ENCODE results near the gene GGT1. TPM values are rescaled to one million over a fixed set of nuclear protein-coding genes. Genes with fewer than 3 reads are reported as not detected.

GGT1 gene
- total RNA-seq, 1 experiment from 2014 or later, result 14.0 TPM

- Histone ChIP-seq H3K79me2 (ENCODE audit: insufficient read depth, low read length) (no peaks in the 10 kb centered on the region), H3K4me2 (ENCODE audit: low read length) (no peak overlapping the region), H4K20me1 (ENCODE audit: insufficient read depth) (no peaks in the 10 kb centered on the region), H3K36me3 (ENCODE audit: control insufficient read depth in 1 of 2, insufficient read depth in 2 of 2, low read length in 2 of 2) (no peaks in the 10 kb centered on the region), H3K9ac (ENCODE audit: low read length) (no peak overlapping the region), H3K27me3 (ENCODE audit: insufficient read depth, low read length) (no peaks in the 10 kb centered on the region), H2AFZ (ENCODE audit: low read depth, low read length, poor library complexity, severe bottlenecking) (no peak overlapping the region), H3K4me3 (replicated peaks in 1 of 2; ENCODE audit: low read depth in 1 of 2, low read length in 2 of 2) (no peak overlapping the region), H3K4me1 (ENCODE audit: control insufficient read depth in 1 of 2, insufficient read depth in 2 of 2, low read length in 2 of 2) (no peaks in the 10 kb centered on the region), H3K9me3 (ENCODE audit: control insufficient read depth in 1 of 2, insufficient read depth in 1 of 2, low read depth in 1 of 2, low read length in 2 of 2) (no peaks in the 10 kb centered on the region), H3K27ac (ENCODE audit: low read depth, low read length) (no peak overlapping the region), H3K9me2 (ENCODE audit: insufficient read depth) (no peaks in the 10 kb centered on the region)
- DNase-seq (ENCODE audit: low read depth, low spot score) (no peak), ATAC-seq (no peak)
- BruUV-seq (replicated peaks), result no TSS peak
- intact Hi-C loops (cut with micrococcal nuclease), result no loop called here
- POLR2A ChIA-PET, result no interaction called here
- RAD21 ChIA-PET (ENCODE audit: low non-redundant PET in 1 of 2, low total read pairs in 2 of 2, uncharacterized antibody in 2 of 2, unreplicated experiment in 2 of 2), result no interaction called here
- no peak for TF ChIP-seq ZNF274 (IDR thresholded peaks at IDR 0.05; ENCODE audit: low read depth, low read length)
- CTCF ChIA-PET, result interaction anchor here (0.6 kb wide), 1 partner anchor 1780 kb away, joined by 3 read pairs; no protein-coding TSS in a partner anchor
These were observed 18.7 kb upstream of the GGT1 start for GRCh38 chr22:24584166-24584790.

DNA sequence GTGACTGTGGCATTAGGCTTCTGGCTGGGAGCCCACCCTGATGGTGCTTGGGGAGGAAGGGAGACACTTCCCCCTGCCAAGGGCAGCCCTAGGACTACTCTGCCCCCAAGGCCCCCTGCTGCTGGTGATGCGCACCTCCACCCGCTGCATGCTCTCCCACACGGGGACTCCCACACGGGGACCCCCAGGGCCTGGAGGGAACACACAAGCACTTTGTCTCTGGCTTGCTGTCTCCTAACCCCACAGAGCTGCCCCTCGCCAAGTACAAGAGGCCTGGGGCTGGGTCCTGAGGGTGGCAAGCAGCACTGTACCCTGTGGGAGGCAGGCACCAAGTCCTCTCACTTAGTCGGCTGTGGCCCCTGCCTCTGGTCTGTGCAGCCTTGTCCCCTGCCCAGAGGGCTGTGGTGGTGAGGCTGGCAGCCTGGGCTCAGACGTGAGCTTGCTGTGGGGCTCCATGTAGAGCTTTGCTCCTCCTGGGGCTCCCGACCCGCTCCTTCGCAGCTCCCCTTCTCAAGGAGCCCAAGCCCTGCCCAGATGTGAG is 18.1 kb upstream of the GGT1 start:
- BruUV-seq (replicated peaks), result no TSS peak
- intact Hi-C loops (cut with micrococcal nuclease), result no loop called here
- H4K20me1 ChIP-seq (ENCODE audit: insufficient read depth), result no peaks in the 10 kb centered on the region
- no peak for DNase-seq (ENCODE audit: low read depth, low spot score)
- no peak overlapping the region for H3K9ac ChIP-seq (ENCODE audit: low read length)
- H3K4me1 ChIP-seq (ENCODE audit: control insufficient read depth in 1 of 2, insufficient read depth in 2 of 2, low read length in 2 of 2), result no peaks in the 10 kb centered on the region
- no peaks in the 10 kb centered on the region for H3K79me2 ChIP-seq (ENCODE audit: insufficient read depth, low read length)
- no peaks in the 10 kb centered on the region for H3K36me3 ChIP-seq (ENCODE audit: control insufficient read depth in 1 of 2, insufficient read depth in 2 of 2, low read length in 2 of 2)
- H3K9me3 ChIP-seq (ENCODE audit: control insufficient read depth in 1 of 2, insufficient read depth in 1 of 2, low read depth in 1 of 2, low read length in 2 of 2), result no peaks in the 10 kb centered on the region
- no peak for TF ChIP-seq JUND (IDR thresholded peaks at IDR 0.05)
- no peak for TF ChIP-seq EZH2 (IDR thresholded peaks at IDR 0.05)
- no peak for TF ChIP-seq ELF1 (IDR thresholded peaks at IDR 0.05; ENCODE audit: borderline replicate concordance, low read depth)
- no peak for TF ChIP-seq POLR2AphosphoS5 (IDR thresholded peaks at IDR 0.05; ENCODE audit: low read depth, low read length)
- TF ChIP-seq CTCF (IDR thresholded peaks at IDR 0.05 in 2 of 3, conservative IDR thresholded peaks at IDR 0.05 in 1 of 3; ENCODE audit: borderline replicate concordance in 1 of 3, insufficient read depth in 1 of 3, low read depth in 2 of 3, low read length in 2 of 3), result no peak
- no peak for TF ChIP-seq SRF (IDR thresholded peaks at IDR 0.05; ENCODE audit: low read depth)
- no peak for TF ChIP-seq SP1 (IDR thresholded peaks at IDR 0.05; ENCODE audit: low read depth)
- no peak for TF ChIP-seq EGR1 (IDR thresholded peaks at IDR 0.05; ENCODE audit: low read depth)
- no peak for TF ChIP-seq RAD21 (IDR thresholded peaks at IDR 0.05; ENCODE audit: low read depth)
- no peak for TF ChIP-seq SIN3A (IDR thresholded peaks at IDR 0.05; ENCODE audit: low read depth)
- no peak for TF ChIP-seq CEBPB (IDR thresholded peaks at IDR 0.05; ENCODE audit: low read depth)
- no peak for TF ChIP-seq EZH2phosphoT487 (IDR thresholded peaks at IDR 0.05; ENCODE audit: borderline replicate concordance)
- TF ChIP-seq FOSL1 (IDR thresholded peaks at IDR 0.05; ENCODE audit: low read depth), result no peak
- TF ChIP-seq CBX3 (IDR thresholded peaks at IDR 0.05; ENCODE audit: low read depth), result no peak
- no peak for TF ChIP-seq YY1 (IDR thresholded peaks at IDR 0.05; ENCODE audit: extremely low read depth, insufficient replicate concordance, low read depth, low read length)
- TF ChIP-seq ZBTB33 (IDR thresholded peaks at IDR 0.05; ENCODE audit: extremely low read depth, insufficient replicate concordance, low read length), result no peak
- ChIA-PET CTCF (no interaction called here), RAD21 (ENCODE audit: low non-redundant PET in 1 of 2, low total read pairs in 2 of 2, uncharacterized antibody in 2 of 2, unreplicated experiment in 2 of 2) (no interaction called here), POLR2A (no interaction called here)
- no peaks in the 10 kb centered on the region for H3K27me3 ChIP-seq (ENCODE audit: insufficient read depth, low read length)
- no peak overlapping the region for H2AFZ ChIP-seq (ENCODE audit: low read depth, low read length, poor library complexity, severe bottlenecking)
- H3K4me2 ChIP-seq (ENCODE audit: low read length), result no peak overlapping the region
- no peak overlapping the region for H3K27ac ChIP-seq (ENCODE audit: low read depth, low read length)
- H3K4me3 ChIP-seq (replicated peaks in 1 of 2; ENCODE audit: low read depth in 1 of 2, low read length in 2 of 2), result no peak overlapping the region
- H3K9me2 ChIP-seq (ENCODE audit: insufficient read depth), result no peaks in the 10 kb centered on the region
- ATAC-seq, result no peak
